ENCODE data around the gene TOLLIP.

DNA sequence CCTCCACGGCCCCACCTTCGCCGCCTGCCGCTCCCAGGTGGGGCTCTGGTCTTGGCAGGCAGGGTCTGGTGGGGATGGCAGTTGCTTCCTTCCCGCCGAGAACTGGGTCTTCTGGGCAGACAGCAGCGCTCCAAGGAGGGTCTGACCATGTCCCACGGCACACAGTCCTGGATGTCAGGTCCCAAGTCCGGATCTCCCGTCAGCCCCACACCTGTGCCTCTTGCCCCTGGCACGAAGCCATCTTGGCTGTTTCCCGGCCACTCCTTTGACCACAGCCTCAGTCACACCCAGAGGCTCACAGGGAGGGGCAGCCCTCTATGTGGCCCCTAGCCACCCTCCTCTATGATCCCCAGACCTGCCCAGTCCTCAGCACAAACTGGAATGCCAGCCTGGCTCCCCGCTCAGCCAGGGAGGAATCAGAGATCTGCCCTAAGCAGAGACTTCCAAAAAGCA is 72.3 kb downstream of the TOLLIP start:
- TF ChIP-seq CSDC2 (CRISPR knock-in tag; IDR thresholded peaks at IDR 0.05) (no peak), ESRRG (CRISPR knock-in tag; IDR thresholded peaks at IDR 0.05) (no peak), ZNF565 (CRISPR knock-in tag; conservative IDR thresholded peaks at IDR 0.05; ENCODE audit: low read depth) (no peak), SNAI2 (CRISPR knock-in tag; IDR thresholded peaks at IDR 0.05) (no peak), OSR1 (CRISPR knock-in tag; IDR thresholded peaks at IDR 0.05) (no peak), ARNTL (CRISPR knock-in tag; IDR thresholded peaks at IDR 0.05; ENCODE audit: borderline replicate concordance, low read depth) (no peak), ZFP3 (CRISPR knock-in tag; IDR thresholded peaks at IDR 0.05) (no peak), ZNF8 (CRISPR knock-in tag; IDR thresholded peaks at IDR 0.05) (no peak), ZFP30 (CRISPR knock-in tag; IDR thresholded peaks at IDR 0.05) (no peak), GLIS3 (CRISPR knock-in tag; IDR thresholded peaks at IDR 0.05) (no peak), ZC3H10 (CRISPR knock-in tag; IDR thresholded peaks at IDR 0.05) (no peak)
- TF ChIP-seq, protein P1, sequence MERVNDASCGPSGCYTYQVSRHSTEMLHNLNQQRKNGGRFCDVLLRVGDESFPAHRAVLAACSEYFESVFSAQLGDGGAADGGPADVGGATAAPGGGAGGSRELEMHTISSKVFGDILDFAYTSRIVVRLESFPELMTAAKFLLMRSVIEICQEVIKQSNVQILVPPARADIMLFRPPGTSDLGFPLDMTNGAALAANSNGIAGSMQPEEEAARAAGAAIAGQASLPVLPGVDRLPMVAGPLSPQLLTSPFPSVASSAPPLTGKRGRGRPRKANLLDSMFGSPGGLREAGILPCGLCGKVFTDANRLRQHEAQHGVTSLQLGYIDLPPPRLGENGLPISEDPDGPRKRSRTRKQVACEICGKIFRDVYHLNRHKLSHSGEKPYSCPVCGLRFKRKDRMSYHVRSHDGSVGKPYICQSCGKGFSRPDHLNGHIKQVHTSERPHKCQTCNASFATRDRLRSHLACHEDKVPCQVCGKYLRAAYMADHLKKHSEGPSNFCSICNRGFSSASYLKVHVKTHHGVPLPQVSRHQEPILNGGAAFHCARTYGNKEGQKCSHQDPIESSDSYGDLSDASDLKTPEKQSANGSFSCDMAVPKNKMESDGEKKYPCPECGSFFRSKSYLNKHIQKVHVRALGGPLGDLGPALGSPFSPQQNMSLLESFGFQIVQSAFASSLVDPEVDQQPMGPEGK (CRISPR knock-in tag; IDR thresholded peaks at IDR 0.05; ENCODE audit: borderline replicate concordance): no peak
- TF ChIP-seq, protein P2, sequence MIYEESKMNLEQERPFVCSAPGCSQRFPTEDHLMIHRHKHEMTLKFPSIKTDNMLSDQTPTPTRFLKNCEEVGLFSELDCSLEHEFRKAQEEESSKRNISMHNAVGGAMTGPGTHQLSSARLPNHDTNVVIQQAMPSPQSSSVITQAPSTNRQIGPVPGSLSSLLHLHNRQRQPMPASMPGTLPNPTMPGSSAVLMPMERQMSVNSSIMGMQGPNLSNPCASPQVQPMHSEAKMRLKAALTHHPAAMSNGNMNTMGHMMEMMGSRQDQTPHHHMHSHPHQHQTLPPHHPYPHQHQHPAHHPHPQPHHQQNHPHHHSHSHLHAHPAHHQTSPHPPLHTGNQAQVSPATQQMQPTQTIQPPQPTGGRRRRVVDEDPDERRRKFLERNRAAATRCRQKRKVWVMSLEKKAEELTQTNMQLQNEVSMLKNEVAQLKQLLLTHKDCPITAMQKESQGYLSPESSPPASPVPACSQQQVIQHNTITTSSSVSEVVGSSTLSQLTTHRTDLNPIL (CRISPR knock-in tag; IDR thresholded peaks at IDR 0.05; ENCODE audit: low read depth): no peak
